DOHH2 (cell line): ENCODE results near the gene CACNA1D.

Experiments used
- H3F3A ChIP-seq: fragments of 200-600 bp; sonication (generic), shearing (Covaris generic); 2 replicates; pipeline ENCODE4 v1.6.0; 2016; ENCODE audit warnings: antibody characterized with exemption, mild to moderate bottlenecking; ENCODE audit not compliant: control insufficient read depth, insufficient read depth
- H3K27ac ChIP-seq: fragments of 200-600 bp; sonication (generic); 2 replicates; pipeline ENCODE4 v1.5.1; 2014; ENCODE audit warnings: low read depth, mild to moderate bottlenecking, low read length, moderate library complexity
- H3K27me3 ChIP-seq: fragments of 200-600 bp; sonication (generic); 2 replicates; pipeline ENCODE4 v1.6.1; 2014; ENCODE audit warnings: mild to moderate bottlenecking, low read length, mixed read lengths; ENCODE audit not compliant: control insufficient read depth
- H3K36me3 ChIP-seq: fragments of 200-600 bp; sonication (generic); 2 replicates; pipeline ENCODE4 v1.6.1; 2014; ENCODE audit warnings: mild to moderate bottlenecking, low read length, moderate library complexity, mixed read lengths; ENCODE audit not compliant: control insufficient read depth
- H3K4me1 ChIP-seq: fragments of 200-600 bp; sonication (generic); 2 replicates; pipeline ENCODE4 v1.6.1; 2014; ENCODE audit warnings: mild to moderate bottlenecking, low read length, mixed read lengths; ENCODE audit not compliant: control insufficient read depth
- H3K4me2 ChIP-seq: fragments of 200-600 bp; sonication (generic); 2 replicates; pipeline ENCODE4 v1.6.0; 2014; ENCODE audit warnings: mild to moderate bottlenecking, low read length, moderate library complexity
- H3K4me3 ChIP-seq: fragments of 200-600 bp; sonication (generic); 2 replicates; pipeline ENCODE4 v1.5.1; 2014; ENCODE audit warnings: mild to moderate bottlenecking, low read length, mixed read lengths
- H3K79me2 ChIP-seq: fragments of 200-600 bp; sonication (generic); 2 replicates; pipeline ENCODE4 v1.6.1; 2014; ENCODE audit warnings: mild to moderate bottlenecking, low read length, mixed read lengths; ENCODE audit not compliant: control insufficient read depth
- H3K9me2 ChIP-seq: fragments of 200-600 bp; sonication (generic); replicated peaks from 2 replicates; pipeline ENCODE4 v1.6.1; 2014; ENCODE audit warnings: mild to moderate bottlenecking, low read length, mixed read lengths; ENCODE audit not compliant: control insufficient read depth
- H3K9me3 ChIP-seq: fragments of 200-600 bp; sonication (generic); 2 replicates; pipeline ENCODE4 v1.6.1; 2014; ENCODE audit warnings: antibody characterized with exemption, low read length, mixed read lengths; ENCODE audit not compliant: control insufficient read depth, insufficient read depth
- H4K20me1 ChIP-seq: fragments of 200-600 bp; sonication (generic); 2 replicates; pipeline ENCODE4 v1.6.0; 2014; ENCODE audit warnings: low read depth, mild to moderate bottlenecking, antibody characterized with exemption, low read length, moderate library complexity; ENCODE audit not compliant: control insufficient read depth, insufficient read depth
- EZH2phosphoT487 ChIP-seq: fragments of 200-600 bp; sonication (generic); IDR thresholded peaks from 2 replicates; pipeline ENCODE4 v1.6.1; 2017; ENCODE audit warnings: borderline replicate concordance, mild to moderate bottlenecking, antibody characterized with exemption, low read length, moderate library complexity, mixed read lengths
- TF ChIP-seq, protein P1 (sequence below): fragments of 200-600 bp; sonication (generic); IDR thresholded peaks from one replicate; pipeline ENCODE4 v1.5.1; 2014; ENCODE audit warnings: antibody characterized with exemption, mild to moderate bottlenecking, low read depth, low read length; ENCODE audit not compliant: poor library complexity, severe bottlenecking

CACNA1D gene

DNA sequence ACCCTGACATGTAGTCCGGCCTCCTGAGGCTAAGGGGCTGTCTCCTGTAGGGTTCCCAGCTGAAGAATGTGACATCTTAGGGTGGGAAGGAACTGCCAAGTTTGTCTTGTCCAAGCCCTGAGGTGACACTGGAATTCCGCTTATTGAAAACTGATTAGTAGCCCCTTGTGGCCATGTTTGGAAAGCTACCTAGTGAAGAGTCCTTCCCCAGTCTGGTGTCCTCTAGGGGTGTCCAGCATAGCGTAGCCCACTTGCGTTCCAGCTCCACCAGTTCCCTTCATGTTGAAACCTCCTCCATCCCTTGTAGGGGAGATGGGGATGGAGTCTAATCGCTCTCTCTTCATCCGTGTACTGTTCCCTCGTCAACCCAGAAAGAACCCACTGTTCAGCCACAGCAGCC, 272.3 kb downstream of the CACNA1D start:
- TF ChIP-seq EZH2phosphoT487: no peak
- TF ChIP-seq, protein P1, sequence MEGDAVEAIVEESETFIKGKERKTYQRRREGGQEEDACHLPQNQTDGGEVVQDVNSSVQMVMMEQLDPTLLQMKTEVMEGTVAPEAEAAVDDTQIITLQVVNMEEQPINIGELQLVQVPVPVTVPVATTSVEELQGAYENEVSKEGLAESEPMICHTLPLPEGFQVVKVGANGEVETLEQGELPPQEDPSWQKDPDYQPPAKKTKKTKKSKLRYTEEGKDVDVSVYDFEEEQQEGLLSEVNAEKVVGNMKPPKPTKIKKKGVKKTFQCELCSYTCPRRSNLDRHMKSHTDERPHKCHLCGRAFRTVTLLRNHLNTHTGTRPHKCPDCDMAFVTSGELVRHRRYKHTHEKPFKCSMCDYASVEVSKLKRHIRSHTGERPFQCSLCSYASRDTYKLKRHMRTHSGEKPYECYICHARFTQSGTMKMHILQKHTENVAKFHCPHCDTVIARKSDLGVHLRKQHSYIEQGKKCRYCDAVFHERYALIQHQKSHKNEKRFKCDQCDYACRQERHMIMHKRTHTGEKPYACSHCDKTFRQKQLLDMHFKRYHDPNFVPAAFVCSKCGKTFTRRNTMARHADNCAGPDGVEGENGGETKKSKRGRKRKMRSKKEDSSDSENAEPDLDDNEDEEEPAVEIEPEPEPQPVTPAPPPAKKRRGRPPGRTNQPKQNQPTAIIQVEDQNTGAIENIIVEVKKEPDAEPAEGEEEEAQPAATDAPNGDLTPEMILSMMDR: no peak
- H3K4me3 ChIP-seq: no peak overlapping the region
- H3K36me3 ChIP-seq: no peaks in the 10 kb centered on the region
- H3K9me2 ChIP-seq: no peaks in the 10 kb centered on the region
- no peaks in the 10 kb centered on the region for H4K20me1 ChIP-seq
- no peaks in the 10 kb centered on the region for H3K9me3 ChIP-seq
- peaks cover 6% of the 10 kb centered on the region; the same call in 1 of the 2 replicates for H3K27me3 ChIP-seq
- H3K4me1 ChIP-seq: 0 out of 2 replicates have a peak, but pooled peaks cover 3% of the 10 kb centered on the region
- no peak overlapping the region for H3K27ac ChIP-seq
- no peaks in the 10 kb centered on the region for H3K79me2 ChIP-seq
- H3F3A ChIP-seq: no peaks in the 10 kb centered on the region
- H3K4me2 ChIP-seq: no peak overlapping the region

DNA sequence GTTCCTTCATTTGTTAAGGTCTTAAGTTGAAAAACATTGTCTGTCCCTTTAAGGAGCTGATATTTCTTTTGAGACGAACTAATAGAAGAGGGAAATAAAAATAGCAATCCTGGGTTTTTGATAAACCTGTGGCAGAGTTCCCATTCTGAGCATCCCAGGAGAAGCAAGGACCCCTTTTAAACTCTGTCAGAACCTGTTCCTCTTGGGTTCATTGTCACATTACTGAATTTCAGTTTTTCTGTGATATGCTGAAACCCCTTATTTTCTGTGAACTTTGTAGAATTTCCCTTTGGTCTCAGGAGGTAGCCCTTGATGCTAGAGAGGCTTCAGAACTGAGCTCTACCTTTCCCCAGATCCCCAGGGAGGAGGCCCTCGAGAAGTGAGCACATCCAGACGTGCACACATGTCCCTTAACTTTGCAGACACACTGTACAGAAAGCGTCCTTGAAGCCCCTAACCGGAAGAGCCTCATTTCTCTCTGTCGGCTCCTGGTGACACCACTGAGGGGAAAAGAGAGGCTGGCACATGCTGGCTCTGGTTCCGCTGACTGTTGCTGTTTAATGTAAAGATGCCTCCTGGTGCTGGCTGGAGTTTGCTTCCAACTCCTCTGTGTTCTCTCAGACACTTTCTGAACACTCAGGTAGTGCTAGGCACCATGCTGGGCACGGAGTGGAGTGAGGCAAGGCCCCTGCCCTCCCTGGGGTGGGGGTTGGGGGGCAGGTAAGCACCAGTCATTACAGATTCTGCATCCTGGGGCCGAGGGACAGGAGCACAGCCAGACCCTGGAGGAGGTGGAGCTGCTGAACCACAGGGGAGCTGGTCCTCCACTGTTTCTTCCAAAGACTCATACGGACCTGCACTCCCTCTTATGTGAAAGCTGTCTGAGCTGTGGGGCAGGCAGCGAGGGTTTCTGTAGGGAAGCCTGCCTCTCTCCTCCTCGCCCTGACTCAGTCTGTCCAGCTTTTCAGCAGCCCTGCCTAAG, 274.4 kb downstream of the CACNA1D start:
- H3K4me2 ChIP-seq: no peak overlapping the region
- H3K36me3 ChIP-seq: no peaks in the 10 kb centered on the region
- H3K9me3 ChIP-seq: no peaks in the 10 kb centered on the region
- H3F3A ChIP-seq: no peaks in the 10 kb centered on the region
- H4K20me1 ChIP-seq: no peaks in the 10 kb centered on the region
- peaks cover 8% of the 10 kb centered on the region; the same call in 1 of the 2 replicates for H3K27me3 ChIP-seq
- TF ChIP-seq, protein P1: no peak
- no peak for TF ChIP-seq EZH2phosphoT487
- no peaks in the 10 kb centered on the region for H3K9me2 ChIP-seq
- no peaks in the 10 kb centered on the region for H3K79me2 ChIP-seq
- no peak overlapping the region for H3K27ac ChIP-seq
- no peak overlapping the region for H3K4me3 ChIP-seq
- 0 out of 2 replicates have a peak, but pooled peaks cover 3% of the 10 kb centered on the region for H3K4me1 ChIP-seq

DNA sequence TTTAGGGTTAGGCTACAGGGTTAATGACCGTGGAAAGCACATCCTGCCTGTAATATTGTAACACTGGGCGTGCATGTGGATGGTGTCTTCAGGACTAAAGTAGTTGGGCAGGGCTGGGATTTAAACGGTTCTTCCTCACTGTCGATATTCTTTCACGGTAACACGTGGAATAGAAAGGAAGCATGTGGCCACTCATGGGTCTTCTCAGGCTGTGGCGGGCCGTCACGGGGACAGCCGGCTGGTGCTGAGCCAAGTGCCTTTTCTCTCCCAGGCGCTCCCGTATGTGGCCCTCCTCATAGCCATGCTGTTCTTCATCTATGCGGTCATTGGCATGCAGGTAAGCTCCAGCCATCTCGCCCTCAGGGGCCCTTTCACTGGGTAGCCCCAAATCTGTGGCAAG, 278.2 kb downstream of the CACNA1D start:
- H3K36me3 ChIP-seq: no peaks in the 10 kb centered on the region
- no peaks in the 10 kb centered on the region for H4K20me1 ChIP-seq
- 0 out of 2 replicates have a peak, but pooled peaks cover 3% of the 10 kb centered on the region for H3K4me1 ChIP-seq
- H3K79me2 ChIP-seq: no peaks in the 10 kb centered on the region
- TF ChIP-seq, protein P1: no peak
- no peak for TF ChIP-seq EZH2phosphoT487
- no peaks in the 10 kb centered on the region for H3K9me2 ChIP-seq
- H3K27ac ChIP-seq: no peak overlapping the region
- H3K27me3 ChIP-seq: peaks cover 16% of the 10 kb centered on the region; the same call in 1 of the 2 replicates
- H3K4me3 ChIP-seq: no peak overlapping the region
- no peak overlapping the region for H3K4me2 ChIP-seq
- no peaks in the 10 kb centered on the region for H3K9me3 ChIP-seq
- no peaks in the 10 kb centered on the region for H3F3A ChIP-seq
